Iris pigment epithelial cell (primary cell): ENCODE measurements around the gene EVPLL.
"Not testable (repeated sequence)": the region's sequence is repeated elsewhere in the genome, so short reads cannot be mapped to it uniquely, and the experiment has no call there.

ENCODE experiments used
- DNase-seq: peaks from one replicate; pipeline ENCODE4 v3.0.0-alpha.2; 2011; ENCODE audit warnings: low read depth

Gene EVPLL

GRCh38 chr17:18425593-18425992 lies 48.0 kb downstream of the EVPLL start:
- not testable (repeated sequence) for DNase-seq

GRCh38 chr17:18426639-18427038 lies 49.1 kb downstream of the EVPLL start:
- not testable (repeated sequence) for DNase-seq

GRCh38 chr17:18432206-18432605 lies 54.6 kb downstream of the EVPLL start:
- not testable (repeated sequence) for DNase-seq
